ENCODE results near the gene MRPS2.
"Not testable (repeated sequence)": the region's sequence is repeated elsewhere in the genome, so short reads cannot be mapped to it uniquely, and the experiment has no call there.

The MRPS2 gene

GRCh38 chr9:135500525-135501260 is at the start of gene MRPS2:
MRPS2 (plus strand) TSS chr9:135500682; CDS start chr9:135500711, 29 bp downstream.
- peak; percentile 91 for DNase-seq (ENCODE audit: low spot score)

GRCh38 chr9:135450956-135451355 is 49.5 kb upstream of the MRPS2 start:
- no peak for DNase-seq (ENCODE audit: low spot score)

- not testable (repeated sequence) for DNase-seq (ENCODE audit: low spot score)
These were observed 48.6 kb upstream of the MRPS2 start for GRCh38 chr9:135451909-135452308.

GRCh38 chr9:135454737-135455136 is 45.7 kb upstream of the MRPS2 start:
- no peak for DNase-seq (ENCODE audit: low spot score)

- no peak for DNase-seq (ENCODE audit: low spot score)
These were observed 45.0 kb upstream of the MRPS2 start for GRCh38 chr9:135455401-135456030.

- DNase-seq (ENCODE audit: low spot score) = no peak
These were observed 43.9 kb upstream of the MRPS2 start for GRCh38 chr9:135456436-135457104.

- DNase-seq (ENCODE audit: low spot score) = not testable (repeated sequence)
These were observed 42.0 kb upstream of the MRPS2 start for GRCh38 chr9:135458478-135458877.

- no peak for DNase-seq (ENCODE audit: low spot score)
These were observed 38.5 kb upstream of the MRPS2 start for GRCh38 chr9:135461936-135462335.

GRCh38 chr9:135463140-135463539 is 37.3 kb upstream of the MRPS2 start:
- DNase-seq (ENCODE audit: low spot score) = no peak

GRCh38 chr9:135464181-135464580 is 36.3 kb upstream of the MRPS2 start:
- DNase-seq (ENCODE audit: low spot score) = no peak

GRCh38 chr9:135468854-135469521 is 31.5 kb upstream of the MRPS2 start:
- DNase-seq (ENCODE audit: low spot score) = no peak

- DNase-seq (ENCODE audit: low spot score) = no peak
These were observed 28.5 kb upstream of the MRPS2 start for GRCh38 chr9:135471791-135472640.

GRCh38 chr9:135473972-135474543 is 26.4 kb upstream of the MRPS2 start:
- no peak for DNase-seq (ENCODE audit: low spot score)

- peak; percentile 47 for DNase-seq (ENCODE audit: low spot score)
These were observed 25.6 kb upstream of the MRPS2 start for GRCh38 chr9:135474915-135475314.

- DNase-seq (ENCODE audit: low spot score) = no peak
These were observed 23.7 kb upstream of the MRPS2 start for GRCh38 chr9:135476561-135477355.

GRCh38 chr9:135478191-135478590 is 22.3 kb upstream of the MRPS2 start:
- DNase-seq (ENCODE audit: low spot score) = no peak

- peak; percentile 65 for DNase-seq (ENCODE audit: low spot score)
These were observed 21.5 kb upstream of the MRPS2 start for GRCh38 chr9:135478829-135479468.

GRCh38 chr9:135479469-135480052 is 20.9 kb upstream of the MRPS2 start, which contains the start of gene PPP1R26:
PPP1R26 (plus strand) TSS chr9:135479782; CDS start chr9:135484511, 4,729 bp downstream.
- no peak for DNase-seq (ENCODE audit: low spot score)

Measured in Ammon's horn (tissue), 1 donor.